ENCODE results near the gene IQCE.
"Not testable (repeated sequence)": the region's sequence is repeated elsewhere in the genome, so short reads cannot be mapped to it uniquely, and the experiment has no call there.

Gene IQCE

GRCh38 chr7:2532199-2532772 is 26.5 kb upstream of the IQCE start:
- not testable (repeated sequence) for DNase-seq (ENCODE audit: low read depth)

DNA sequence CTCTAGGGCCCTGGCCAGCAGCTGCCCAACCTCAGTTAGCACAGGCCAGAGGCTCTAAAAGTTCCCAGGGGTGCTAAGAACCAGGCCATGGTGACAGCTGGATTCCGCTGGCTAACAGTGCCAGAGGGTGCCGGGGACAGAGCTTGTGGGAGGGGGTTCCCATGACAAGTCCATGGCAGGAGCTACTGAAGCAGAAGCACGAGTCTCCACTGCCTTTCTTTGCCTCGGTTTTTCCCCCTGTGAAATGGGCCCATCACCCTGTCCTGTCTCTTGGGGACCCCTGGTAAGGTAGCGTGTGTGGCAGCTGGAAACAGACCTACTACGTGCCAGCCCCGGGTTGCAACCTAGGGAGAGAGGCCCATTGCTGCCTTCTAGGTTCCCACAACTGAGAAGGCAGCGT is 26.0 kb upstream of the IQCE start:
- DNase-seq (ENCODE audit: low read depth), result not testable (repeated sequence)

DNA sequence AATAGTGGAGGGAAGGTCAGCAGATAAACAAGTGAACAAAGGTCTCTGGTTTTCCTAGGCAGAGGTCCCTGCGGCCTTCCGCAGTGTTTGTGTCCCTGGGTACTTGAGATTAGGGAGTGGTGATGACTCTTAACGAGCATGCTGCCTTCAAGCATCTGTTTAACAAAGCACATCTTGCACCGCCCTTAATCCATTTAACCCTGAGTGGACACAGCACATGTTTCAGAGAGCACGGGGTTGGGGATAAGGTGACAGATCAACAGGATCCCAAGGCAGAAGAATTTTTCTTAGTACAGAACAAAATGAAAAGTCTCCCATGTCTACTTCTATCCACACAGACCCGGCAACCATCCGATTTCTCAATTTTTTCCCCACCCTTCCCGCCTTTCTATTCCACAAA is 25.2 kb upstream of the IQCE start:
- DNase-seq (ENCODE audit: low read depth), result not testable (repeated sequence)

DNA sequence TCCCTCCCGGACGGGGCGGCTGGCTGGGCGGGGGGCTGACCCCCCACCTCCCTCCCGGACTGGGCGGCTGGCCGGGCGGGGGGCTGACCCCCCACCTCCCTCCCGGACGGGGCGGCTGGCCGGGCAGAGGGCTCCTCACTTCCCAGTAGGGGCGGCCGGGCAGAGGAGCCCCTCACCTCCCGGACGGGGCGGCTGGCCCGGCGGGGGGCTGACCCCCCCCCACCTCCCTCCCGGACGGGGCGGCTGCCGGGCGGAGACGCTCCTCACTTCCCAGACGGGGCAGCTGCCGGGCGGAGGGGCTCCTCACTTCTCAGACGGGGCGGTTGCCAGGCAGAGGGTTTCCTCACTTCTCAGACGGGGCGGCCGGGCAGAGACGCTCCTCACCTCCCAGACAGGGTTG is 24.6 kb upstream of the IQCE start:
- DNase-seq (ENCODE audit: low read depth), result not testable (repeated sequence)

DNA sequence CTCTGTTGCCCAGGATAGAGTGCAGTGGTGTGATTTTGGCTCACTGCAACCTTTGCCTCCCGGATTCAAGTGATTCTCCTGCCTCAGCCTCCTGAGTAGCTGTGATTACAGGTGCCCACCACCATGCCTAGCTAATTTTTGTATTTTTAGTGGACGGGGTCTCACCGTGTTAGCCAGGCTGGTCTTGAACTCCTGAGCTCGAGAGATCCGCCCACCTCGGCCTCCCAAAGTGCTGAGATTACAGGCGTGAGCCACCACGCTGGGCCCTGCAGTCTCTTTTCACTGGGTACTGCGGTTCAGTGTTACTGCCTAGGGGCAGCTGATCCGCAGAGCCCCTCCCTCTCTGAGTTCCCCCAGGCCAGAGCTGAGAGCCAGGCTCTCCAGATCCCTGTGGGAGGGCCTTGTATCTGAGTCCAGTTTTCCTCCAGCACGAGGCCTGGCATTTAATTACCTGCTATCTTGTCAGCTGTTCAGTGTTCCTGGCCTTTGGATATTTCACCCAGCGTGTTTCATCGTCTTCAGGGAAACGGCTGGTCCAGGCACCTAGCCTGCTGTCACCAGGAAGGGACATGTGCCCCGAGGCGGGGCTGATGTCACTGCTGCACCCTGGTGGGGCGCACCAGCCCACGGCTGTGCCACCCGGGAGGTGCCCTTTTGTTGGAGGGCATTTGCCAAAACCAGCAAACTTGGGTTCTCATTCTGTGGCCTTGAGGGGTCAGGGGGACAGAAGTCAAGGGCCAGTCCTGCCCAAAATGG is 22.7 kb upstream of the IQCE start:
- not testable (repeated sequence) for DNase-seq (ENCODE audit: low read depth)

DNA sequence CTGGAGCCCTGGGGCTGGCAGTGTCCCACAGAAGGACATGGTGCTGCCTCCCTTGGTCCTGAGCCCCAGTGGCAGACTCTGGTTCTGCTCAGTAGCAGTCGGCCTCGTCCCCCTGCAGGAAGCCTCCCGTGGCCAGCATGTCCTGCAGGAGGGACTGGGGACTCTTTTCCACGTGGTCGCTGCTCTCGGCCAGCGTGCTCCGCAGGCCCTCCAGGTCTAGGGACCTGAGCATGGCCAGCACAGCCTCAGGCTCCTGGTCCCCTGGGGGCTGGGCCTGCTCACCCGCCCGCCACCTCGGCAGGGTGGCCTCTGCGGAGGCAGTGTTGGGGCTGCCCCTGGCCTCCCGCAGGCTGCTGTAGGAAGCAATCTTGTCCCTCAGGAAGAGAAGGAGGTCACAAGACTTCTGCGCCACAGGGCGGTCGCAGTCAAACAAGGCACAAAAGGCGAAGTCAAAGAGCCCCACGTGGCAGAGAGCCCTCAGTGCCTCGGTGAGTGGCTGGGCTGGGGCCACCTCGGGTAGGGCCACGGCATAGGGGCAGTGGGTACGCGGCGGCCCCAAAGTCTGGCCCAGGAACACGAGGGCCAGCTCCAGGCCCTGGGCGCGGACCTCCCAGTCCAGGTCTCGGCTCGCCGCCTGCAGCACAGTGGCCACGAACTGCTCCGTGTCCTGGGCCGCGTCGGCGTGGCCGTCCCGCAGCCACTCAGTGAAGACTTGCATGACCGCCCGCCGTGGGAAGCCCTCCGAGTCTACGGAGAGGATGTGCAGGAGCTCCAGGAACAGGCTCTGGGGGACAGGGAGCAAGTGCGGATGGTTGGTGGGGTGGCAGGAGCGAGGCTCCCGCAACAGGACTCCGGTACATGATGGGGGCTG is 20.6 kb upstream of the IQCE start:
- DNase-seq (ENCODE audit: low read depth), result no peak

DNA sequence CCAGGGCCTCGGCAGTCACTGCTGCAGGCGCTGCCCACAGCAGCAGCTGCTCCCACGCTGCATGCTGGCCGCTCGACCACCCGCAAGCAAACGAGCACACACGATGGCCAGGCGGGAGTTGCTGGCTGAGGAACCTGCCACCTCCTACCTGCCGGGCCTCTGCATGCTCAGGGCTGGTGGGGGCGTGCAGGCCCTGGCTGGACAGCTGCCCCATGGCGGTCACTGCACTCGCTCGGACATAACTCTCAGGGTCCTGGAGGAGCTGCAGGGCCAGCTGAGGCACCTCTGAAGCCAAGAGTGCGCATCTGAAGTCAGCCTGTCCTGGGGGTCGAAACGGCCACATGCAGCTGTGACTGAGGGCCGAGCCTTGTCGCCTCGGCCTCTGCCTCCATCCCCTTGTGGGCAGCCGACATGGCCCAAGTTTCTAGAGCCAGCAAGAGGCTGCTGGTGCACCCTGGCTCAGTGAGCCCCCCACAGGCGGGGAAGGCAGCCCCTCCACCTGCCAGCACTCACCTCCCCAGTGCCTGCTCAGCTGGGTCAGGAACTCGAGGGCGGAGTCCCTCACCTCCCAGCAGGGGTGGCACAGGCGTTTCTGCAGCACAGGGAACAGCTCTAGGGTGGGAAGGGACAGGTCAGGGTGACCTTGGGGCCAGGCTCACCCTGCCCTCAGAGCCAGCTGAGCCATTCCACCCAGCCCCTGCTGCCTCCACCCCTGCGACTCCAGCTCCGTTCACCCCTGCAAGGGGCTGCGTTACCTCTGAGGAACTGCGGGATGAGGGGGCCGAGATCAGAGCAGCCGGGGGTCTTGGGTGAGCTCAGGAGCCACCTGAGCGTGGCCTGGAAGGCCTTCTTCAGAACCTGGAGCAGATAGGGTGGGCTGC is 19.5 kb upstream of the IQCE start:
- DNase-seq (ENCODE audit: low read depth), result no peak

DNA sequence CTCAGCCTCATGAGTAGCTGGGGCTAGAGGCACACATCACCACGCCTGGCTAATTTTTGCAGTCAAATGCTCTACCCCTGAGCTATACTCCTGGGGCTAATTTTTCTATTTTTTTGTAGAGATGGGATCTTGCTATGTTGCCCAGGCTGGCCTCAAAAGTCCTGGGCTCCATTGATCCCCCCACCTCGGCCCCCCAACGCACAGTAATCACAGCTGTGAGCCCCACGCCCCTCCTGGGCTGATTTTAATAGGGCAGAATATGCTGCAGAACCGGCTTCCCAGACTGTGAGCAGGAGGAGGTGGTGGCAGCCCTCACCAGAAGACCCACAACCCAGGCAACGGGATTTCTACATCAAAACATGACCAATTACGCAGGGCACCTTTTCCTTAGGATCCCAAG is 18.6 kb upstream of the IQCE start:
- DNase-seq (ENCODE audit: low read depth), result no peak

GRCh38 chr7:2540641-2541051 is 18.1 kb upstream of the IQCE start:
- no peak for DNase-seq (ENCODE audit: low read depth)

DNA sequence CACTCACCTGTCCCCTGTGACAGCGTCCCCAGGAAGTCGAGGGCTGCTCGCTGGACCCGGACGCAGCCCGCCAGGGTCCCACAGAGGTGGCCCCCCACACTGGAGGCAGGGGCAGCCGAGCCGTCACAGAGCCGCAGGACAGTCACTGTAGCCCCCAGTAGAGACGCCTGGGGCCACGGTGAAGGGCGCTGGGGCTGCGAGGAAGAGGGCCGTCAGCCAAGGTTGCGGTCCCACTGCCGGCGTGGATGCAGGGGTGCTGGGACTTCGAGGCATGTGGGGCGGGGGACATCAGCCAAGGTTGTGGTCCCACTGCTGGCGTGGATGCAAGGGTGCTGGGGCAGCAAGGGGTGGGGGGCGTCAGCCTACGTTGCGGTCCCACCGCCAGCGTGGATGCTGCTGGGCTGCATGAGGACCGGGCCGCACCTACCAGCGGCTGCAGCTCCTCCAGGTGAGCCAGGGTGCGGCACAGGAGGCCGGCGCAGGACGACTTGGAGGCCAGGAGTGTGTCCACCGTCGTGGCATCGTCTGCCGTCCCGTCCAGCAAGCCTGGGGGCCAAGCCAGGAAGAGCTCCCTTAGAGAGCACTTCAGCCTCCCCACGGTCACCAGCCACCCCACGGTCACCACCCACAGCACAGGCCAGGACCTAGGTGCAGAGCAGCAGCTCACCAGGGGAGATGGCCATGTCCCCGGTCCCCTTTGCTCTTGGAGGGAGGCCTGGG is 17.3 kb upstream of the IQCE start:
- DNase-seq (ENCODE audit: low read depth), result no peak

DNA sequence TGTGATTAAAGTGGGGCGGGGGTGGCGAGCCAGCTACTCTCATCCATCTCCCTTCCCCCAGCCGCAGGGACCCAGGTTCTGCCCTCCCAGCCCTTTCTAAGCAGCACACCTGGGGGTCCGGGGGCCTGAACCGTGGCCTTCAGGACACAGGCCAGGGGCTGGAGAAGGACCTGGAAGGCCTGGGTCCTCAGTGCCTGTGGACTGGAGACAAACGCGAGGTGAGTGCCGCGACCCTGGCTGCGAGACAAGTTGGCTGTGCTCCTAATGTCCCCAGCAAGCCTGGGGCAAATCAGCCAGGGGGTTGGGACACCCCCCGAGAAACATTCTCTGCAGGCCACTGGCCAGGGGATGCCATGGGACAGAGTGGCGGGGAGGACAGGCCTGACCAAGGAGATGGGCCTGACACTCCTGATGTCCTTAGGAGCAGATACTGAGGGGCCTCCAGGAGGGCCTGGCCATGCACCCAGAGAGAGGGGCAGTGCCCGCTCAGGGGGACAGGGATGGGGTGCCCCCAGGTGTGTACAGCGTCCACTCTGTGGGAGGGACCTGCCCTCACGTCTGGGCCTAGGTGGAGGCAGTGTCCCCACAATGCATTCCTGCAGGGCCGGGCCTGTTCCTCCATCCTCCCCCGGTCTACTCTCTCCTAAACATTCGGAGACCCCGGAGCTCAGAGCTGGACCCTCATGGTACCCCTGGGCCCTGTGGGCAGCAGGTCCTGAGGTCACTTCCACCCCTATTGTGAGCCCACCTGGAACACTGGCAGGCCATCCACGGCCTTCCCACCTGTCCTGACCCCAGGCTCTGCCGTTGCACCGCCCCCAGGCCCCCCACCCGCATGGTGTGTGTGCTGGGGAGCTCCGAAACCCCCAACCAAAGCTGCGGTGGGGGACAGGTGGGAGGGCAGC is 16.5 kb upstream of the IQCE start:
- no peak for DNase-seq (ENCODE audit: low read depth)

GRCh38 chr7:2542916-2543871 is 15.6 kb upstream of the IQCE start:
- no peak for DNase-seq (ENCODE audit: low read depth)

DNA sequence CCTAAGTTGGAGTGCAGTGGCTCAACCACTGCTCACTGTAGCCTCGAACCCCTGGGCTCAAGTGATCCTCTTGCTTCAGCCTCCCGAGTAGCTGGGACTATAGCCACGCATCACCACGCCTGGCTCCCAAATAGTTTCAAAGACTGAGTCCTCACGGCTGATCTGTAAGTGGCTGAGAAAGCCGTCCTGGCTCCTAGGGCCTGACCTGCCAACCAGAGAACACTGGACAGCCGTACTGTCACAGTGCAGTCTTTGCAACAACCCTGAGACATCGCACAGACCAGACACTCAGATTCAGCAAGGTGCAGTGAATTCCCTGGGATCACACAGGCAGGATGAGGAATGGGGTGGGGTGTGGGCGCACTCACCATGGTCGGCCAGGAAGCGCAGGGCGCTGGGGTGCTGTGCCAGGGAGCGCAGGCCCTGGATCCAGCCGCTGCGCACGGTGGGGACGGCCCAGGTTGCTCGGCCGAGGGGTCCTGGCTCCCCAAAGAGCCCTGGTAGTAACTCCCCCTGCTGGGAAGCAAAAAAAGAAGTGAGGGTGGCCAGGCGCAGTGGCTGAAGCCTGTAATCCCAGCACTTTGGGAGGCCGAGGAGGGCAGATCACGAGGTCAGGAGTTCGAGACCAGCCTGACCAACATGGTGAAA is 14.1 kb upstream of the IQCE start:
- DNase-seq (ENCODE audit: low read depth), result no peak

GRCh38 chr7:2545746-2546425 is 12.9 kb upstream of the IQCE start:
- DNase-seq (ENCODE audit: low read depth), result no peak

DNA sequence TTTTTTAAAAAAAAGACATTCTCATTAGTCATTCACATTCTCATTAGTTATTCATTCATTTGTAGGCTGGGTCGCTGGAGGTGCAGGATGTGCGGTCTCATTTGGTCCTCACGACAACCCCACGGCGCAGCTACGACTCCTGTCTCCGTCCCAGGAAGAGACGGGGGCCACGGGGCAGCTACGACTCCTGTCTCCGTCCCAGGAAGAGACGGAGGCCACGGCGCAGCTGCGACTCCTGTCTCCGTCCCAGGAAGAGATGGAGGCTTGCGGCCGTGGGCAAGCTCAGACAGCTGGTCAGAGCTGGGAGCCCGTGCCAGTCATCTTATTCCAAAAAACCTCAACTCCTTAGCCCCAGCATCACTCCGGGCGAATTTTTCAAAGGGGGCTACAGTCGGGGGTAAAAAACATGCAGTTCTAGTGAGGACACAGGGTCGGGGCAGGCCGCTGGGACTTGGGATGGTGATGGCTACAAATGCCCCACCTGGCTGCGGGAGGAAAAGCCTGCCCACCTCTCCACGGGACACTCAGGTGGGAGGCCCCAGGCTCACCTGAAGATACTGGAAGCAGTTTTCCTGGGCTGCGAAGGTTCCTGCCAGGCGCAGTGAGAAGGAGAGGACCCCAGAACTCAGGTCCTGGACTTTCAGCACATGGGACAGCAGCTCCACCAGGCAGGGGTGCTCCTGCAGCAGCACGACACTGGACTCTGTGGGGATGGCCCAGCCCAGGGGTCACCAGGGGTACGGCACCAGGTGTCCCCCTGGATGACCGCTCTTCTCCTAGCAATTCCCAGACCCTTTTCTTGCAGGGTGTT is 11.8 kb upstream of the IQCE start:
- no peak for DNase-seq (ENCODE audit: low read depth)

GRCh38 chr7:2551418-2551817 is 7.4 kb upstream of the IQCE start:
- no peak for DNase-seq (ENCODE audit: low read depth)

GRCh38 chr7:2553108-2553507 is 5.7 kb upstream of the IQCE start:
- DNase-seq (ENCODE audit: low read depth), result no peak

Data from stimulated activated CD8-positive, alpha-beta memory T cell treated with anti-CD3 and anti-CD28 coated beads, Interleukin-12 subunit alpha, Interleukin-12 subunit beta, amount 100 ng/mL, for 1 hour (primary cell).